Urothelium cell line (cell line): ENCODE measurements around the gene DUXB.

Source experiments
- DNase-seq: peaks from one replicate; pipeline ENCODE4 v3.0.0; 2011; ENCODE audit warnings: low spot score, mixed read lengths
- FAIRE-seq: peaks from 2 replicates; lab custom pipeline; 2011; peaks lifted over from hg19 to GRCh38; lab: Jason Lieb, UNC

Gene DUXB

DNA sequence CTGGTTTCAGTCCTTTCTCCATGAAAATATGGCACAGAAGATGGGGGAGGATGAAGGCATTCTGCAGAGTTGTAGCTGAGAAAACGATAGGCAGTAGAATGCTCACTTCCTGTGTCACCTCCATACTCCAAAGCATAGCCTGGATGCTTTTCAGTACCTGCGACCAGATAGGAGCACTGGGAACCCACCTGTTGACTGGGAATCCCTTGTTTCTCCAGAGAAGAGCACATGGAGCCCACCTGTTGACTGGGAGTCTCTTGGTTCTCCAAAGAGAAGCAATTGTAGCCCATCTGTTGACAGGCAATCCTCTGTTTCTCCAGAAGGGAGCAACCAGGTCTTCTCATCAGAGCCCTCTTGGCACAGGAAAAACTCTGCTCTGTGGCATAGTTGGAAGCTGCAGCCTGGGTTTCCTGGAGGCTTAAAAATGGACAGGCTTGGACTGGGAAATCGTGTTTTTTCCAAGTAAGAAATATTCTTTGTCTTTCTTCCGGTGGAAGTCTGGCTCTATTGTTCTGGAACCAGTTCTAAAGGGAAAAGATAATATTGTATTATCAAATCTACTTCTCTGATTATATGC is 40.4 kb downstream of the DUXB start:
- FAIRE-seq: no peak

DNA sequence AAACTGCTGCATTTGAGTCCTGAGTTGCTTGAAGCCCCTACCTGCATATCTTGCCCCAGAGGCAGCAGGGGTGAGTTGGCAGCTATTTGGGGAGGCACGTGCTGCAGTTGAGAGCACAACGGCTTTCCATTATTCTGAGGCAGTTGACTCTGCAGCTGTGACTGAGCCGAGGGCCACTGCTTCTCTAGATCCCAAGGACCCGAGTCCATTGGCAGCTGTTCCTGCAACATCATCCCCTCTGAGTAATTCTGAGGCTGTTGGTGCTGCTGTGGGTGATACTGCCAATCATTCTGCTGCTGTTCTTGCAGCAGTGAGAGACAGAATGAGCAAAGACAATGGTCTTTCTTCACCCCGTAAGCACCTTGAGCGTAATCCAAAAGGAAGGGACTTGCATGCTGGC is 40.9 kb downstream of the DUXB start:
- DNase-seq (no peak), FAIRE-seq (no peak)

More for the DNA sequence above, 40.4 kb downstream of the DUXB start:
- DNase-seq: no peak

DNA sequence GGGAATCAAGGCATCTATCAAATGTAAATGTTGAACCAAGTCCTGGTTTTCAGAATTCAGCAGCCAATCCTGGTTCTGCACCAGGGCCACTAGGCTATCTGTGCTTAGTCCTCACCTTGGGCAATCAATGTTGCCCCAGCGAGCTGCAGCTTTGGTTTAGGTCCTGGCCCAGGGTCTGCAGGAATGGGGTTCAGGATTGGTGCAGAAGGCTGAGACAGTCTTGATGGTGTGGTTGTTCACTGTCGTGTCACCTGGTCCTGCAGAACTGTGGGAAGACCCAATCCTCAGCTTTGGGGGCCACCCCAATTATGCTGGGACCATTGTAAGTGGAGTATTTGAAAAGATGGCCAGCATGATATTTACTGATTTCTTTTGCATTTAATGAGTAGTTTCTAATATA is 43.1 kb downstream of the DUXB start:
- DNase-seq: no peak
- no peak for FAIRE-seq

DNA sequence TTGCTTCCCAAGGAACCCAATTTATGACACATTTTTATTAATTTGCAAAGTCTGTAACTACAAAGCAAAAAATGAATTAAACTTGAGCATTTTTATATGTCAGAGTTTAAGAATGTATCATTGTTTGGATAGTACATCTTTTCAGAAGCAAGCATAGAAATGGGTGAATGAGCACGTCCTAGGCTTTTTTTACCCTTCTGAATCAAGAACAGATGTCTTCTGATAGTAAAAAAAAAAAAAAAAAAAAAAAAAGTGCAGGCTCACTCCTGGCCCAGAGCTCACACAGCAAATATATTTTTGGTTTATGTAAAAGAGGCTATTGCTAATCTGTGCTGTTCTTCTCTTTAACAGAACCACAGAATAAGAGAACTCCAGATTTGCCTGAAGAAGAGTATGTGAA is 47.3 kb downstream of the DUXB start:
- DNase-seq (no peak), FAIRE-seq (no peak)

DNA sequence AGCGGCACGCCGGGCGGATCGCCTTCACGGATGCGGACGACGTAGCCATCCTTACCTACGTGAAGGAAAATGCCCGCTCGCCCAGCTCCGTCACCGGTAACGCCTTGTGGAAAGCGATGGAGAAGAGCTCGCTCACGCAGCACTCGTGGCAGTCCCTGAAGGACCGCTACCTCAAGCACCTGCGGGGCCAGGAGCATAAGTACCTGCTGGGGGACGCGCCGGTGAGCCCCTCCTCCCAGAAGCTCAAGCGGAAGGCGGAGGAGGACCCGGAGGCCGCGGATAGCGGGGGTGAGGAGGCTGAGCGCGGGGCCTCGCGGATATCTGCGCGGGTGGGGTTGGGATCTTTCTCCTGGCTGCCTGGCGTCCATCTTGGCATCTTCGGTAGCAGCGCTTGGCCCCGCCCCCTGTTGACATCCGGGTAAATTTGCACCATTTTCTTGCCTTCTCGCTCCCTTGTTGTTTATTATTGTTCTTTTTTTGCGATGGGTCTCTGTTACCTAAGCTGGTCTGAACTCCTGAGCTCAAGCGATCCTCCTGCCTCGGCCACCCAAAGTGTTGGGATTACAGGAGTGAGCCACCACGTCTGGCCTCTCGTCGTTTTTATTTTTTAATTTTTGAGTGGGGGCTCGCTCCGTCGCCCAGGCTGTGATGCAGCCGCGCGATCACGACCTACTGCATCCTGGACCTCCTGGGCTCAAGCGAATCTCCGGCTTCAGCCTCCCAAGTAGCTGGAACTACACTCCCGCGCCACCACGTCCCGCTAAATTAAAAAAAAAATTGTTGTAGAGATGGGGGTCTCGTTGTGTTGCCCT is 52.8 kb downstream of the DUXB start:
- no peak for FAIRE-seq
- peak; percentile 79 for DNase-seq

DNA sequence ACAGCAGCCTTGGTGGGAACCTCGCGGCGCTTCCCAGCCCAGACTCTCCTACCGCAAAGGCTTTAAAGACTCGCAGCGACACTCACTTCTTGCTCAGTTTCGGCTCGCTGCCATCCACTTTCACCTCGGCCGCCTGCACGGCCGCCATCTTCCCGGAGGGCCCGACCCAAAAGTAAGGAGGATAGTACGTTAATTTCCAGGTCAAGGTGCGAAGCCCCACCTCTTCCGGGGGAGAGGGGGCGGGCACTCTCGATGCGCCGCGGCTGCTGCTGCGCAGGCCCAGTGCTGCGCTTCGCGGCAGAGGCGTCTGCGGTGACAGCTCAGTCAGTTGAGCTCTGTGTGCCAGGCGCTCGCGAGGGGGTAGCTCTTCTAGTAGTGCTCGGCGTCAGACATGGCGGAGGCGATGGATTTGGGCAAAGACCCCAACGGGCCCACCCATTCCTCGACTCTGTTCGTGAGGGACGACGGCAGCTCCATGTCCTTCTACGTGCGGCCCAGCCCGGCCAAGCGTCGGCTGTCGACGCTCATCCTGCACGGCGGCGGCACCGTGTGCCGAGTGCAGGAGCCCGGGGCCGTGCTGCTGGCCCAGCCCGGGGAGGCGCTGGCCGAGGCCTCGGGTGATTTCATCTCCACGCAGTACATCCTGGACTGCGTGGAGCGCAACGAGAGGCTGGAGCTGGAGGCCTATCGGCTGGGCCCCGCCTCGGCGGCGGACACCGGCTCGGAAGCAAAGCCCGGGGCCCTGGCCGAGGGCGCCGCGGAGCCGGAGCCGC is 53.6 kb downstream of the DUXB start, which contains the start of the genes KARS1 and TERF2IP:
Gene KARS1, minus strand, starts transcription at position 174 of the 773 bp plus-strand sequence. Its CDS starts 26 bp downstream, at position 148.
Gene TERF2IP, plus strand, starts transcription at position 282 of the 773 bp plus-strand sequence. Its CDS starts 110 bp downstream, at position 392.
- DNase-seq (peak; percentile 98), FAIRE-seq (peak; percentile 5)

DNA sequence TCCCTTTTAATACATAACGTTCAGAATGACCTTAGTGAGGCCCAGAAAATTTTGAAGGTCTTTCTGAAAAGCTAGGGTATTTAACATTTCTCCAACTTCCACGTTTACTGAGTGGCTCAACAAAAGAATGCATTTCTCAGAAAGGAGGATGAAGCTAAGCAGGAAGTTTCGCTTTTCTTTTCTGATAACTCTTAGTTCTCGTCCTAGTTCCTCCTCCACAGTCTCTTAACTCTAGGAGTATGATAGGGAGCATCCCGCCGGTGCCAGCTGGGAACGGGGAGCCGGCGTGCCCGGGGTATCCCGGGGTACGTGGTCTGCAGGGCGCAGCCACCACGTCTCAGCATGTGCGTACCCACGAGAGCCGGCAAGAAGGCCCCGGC is 54.2 kb downstream of the DUXB start:
- FAIRE-seq: no peak

DNA sequence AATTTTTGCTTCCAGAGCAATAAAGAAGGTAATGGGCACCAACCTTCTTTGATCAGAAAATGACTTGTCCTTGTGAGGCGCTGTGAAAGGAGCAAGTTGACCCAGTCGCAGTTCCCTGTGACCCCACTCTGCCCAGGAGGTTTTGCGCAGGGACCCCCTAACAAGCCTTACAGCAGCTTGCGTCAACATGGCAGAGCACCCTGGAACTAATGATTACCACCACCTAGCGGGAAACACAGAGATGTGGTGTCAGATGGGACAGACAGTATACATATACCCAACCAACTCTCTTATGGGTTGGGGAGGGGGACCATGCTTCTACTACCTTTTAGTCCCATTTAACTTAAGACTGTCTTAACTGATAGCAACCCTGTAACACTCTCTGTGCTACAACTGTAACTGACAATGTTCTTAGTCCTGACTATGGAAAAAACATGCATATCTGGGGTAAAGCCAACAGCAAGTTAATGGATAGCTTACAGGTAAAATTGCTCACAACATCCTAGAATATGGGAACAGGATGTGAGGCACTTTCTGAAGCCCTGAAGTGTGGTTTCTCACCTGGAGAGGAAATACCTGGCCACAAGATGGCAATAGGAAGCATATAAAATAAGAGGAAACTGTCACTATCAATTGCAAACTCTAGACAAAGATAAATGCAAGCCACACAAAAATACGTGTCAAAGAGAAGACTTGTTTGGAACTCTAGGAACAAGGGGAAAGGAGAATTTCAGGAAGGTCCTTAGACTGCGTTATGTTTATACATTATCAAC is 56.8 kb downstream of the DUXB start:
- FAIRE-seq: no peak
- no peak for DNase-seq

More for the DNA sequence above, 54.2 kb downstream of the DUXB start:
- no peak for DNase-seq
